Liver (tissue), 10 donors: ENCODE data around the gene SEZ6L. TPM values are rescaled to one million over a fixed set of nuclear protein-coding genes. Genes with fewer than 3 reads are reported as not detected.

Source experiments
- DNase-seq: peaks from one replicate; pipeline ENCODE4 v3.0.0-alpha.2; 2017; ENCODE audit warnings: low spot score
- H3K27ac ChIP-seq, 2 donors: one replicate each; pipeline ENCODE4 v1.7.0; 2013; ENCODE audit warnings: inconsistent platforms in 2 of 2, low read length in 2 of 2, control low read depth in 1 of 2, low read depth in 1 of 2, mild to moderate bottlenecking in 1 of 2
- H3K27me3 ChIP-seq, 4 donors: one replicate each; pipeline versions ENCODE4 v1.6.1 to v1.7.0; 2013; ENCODE audit warnings: low read length in 3 of 4, inconsistent platforms in 1 of 4, mild to moderate bottlenecking in 1 of 4, moderate library complexity in 1 of 4; ENCODE audit not compliant: control insufficient read depth in 4 of 4, insufficient read depth in 4 of 4
- H3K36me3 ChIP-seq, 4 donors: one replicate each; pipeline versions ENCODE4 v1.6.1 to v1.7.0; 2013; ENCODE audit warnings: low read length in 3 of 4, mild to moderate bottlenecking in 3 of 4, low read depth in 1 of 4, moderate library complexity in 1 of 4; ENCODE audit not compliant: control insufficient read depth in 4 of 4, insufficient read depth in 3 of 4
- H3K4me1 ChIP-seq, 4 donors: one replicate each; pipeline versions ENCODE4 v1.6.1 to v1.7.0; 2013; ENCODE audit warnings: low read length in 3 of 4, mild to moderate bottlenecking in 3 of 4, moderate library complexity in 1 of 4; ENCODE audit not compliant: control insufficient read depth in 4 of 4, insufficient read depth in 4 of 4
- H3K4me3 ChIP-seq, 3 donors: one replicate each; pipeline versions ENCODE4 v1.6.1 to v1.7.0; 2013; ENCODE audit warnings: low read length in 3 of 3, control low read depth in 1 of 3, low read depth in 1 of 3, mild to moderate bottlenecking in 1 of 3
- H3K9ac ChIP-seq, 2 donors: one replicate each; pipeline ENCODE4 v1.7.0; 2013; ENCODE audit warnings: low read length in 2 of 2, mild to moderate bottlenecking in 2 of 2, moderate library complexity in 2 of 2, control low read depth in 1 of 2, low read depth in 1 of 2
- H3K9me3 ChIP-seq, 4 donors: one replicate each; pipeline versions ENCODE4 v1.6.1 to v1.7.0; 2013; ENCODE audit warnings: low read length in 3 of 4; ENCODE audit not compliant: control insufficient read depth in 4 of 4
- FOXA2 ChIP-seq: IDR thresholded peaks from 2 replicates; pipeline ENCODE4 v1.6.1; 2016; ENCODE audit warnings: antibody characterized with exemption
- GABPA ChIP-seq, 2 donors: IDR thresholded peaks in 1 of 2; conservative IDR thresholded peaks in 1 of 2; 2 replicates each; pipeline ENCODE4 v1.6.1; 2016; ENCODE audit warnings: antibody characterized with exemption in 2 of 2, mild to moderate bottlenecking in 1 of 2, moderate library complexity in 1 of 2
- HNF4A ChIP-seq, 2 donors: conservative IDR thresholded peaks; 2 replicates each; pipeline ENCODE4 v1.6.1; 2016; ENCODE audit warnings: antibody characterized with exemption in 2 of 2, mild to moderate bottlenecking in 2 of 2
- NR2F2 ChIP-seq: IDR thresholded peaks from 2 replicates; pipeline ENCODE4 v1.6.1; 2016; ENCODE audit warnings: antibody characterized with exemption
- RXRA ChIP-seq, 2 donors: IDR thresholded peaks; 2 replicates each; pipeline ENCODE4 v1.6.1; 2017 to 2018; ENCODE audit warnings: antibody characterized with exemption in 2 of 2, mild to moderate bottlenecking in 1 of 2
- SP1 ChIP-seq: IDR thresholded peaks from 2 replicates; pipeline ENCODE4 v1.6.1; 2018; ENCODE audit warnings: antibody characterized with exemption, mild to moderate bottlenecking
- TAF1 ChIP-seq: conservative IDR thresholded peaks from 2 replicates; pipeline ENCODE4 v1.6.1; 2016; ENCODE audit warnings: antibody characterized with exemption, mild to moderate bottlenecking
- WGBS: extraction: QIAGEN DNeasy Blood & Tissue Kit; methylation state at CpG from one replicate; pipeline ENCODE4 v1.1.7; 2013; 5-methylcytosine and 5-hydroxymethylcytosine counted together
- polyA plus RNA-seq, 2 donors: library from polyadenylated mRNA; stranded (reverse) in 1 of 2; unstranded in 1 of 2; fragments of 200-250 nt in 1 of 2; fragments of >200 nt in 1 of 2; fragmentation: Nextera tagmentation in 1 of 2; extraction: Ambion mirVana in 1 of 2; gene quantifications; one replicate each; pipeline versions ENCODE4 v1.2.1 to v1.2.3, GENCODE V29; 2013 to 2015
- small RNA-seq: library from RNA; depleted of rRNA; stranded (forward); fragments of <200 nt; gene quantifications from one replicate; pipeline ENCODE3, GENCODE V24; 2014
- total RNA-seq, 2 donors: library from RNA; depleted of rRNA; stranded (reverse); fragments of >200 nt; gene quantifications; one replicate each; pipeline ENCODE4 v1.2.3, GENCODE V29; 2014
- TF ChIP-seq, protein P1 (sequence below): IDR thresholded peaks from 2 replicates; pipeline ENCODE4 v1.6.1; 2016; ENCODE audit warnings: antibody characterized with exemption, mild to moderate bottlenecking
- TF ChIP-seq, protein P2 (sequence below): IDR thresholded peaks from 2 replicates; pipeline ENCODE4 v1.6.1; 2016; ENCODE audit warnings: antibody characterized with exemption
- TF ChIP-seq, protein P3 (sequence below): IDR thresholded peaks from 2 replicates; pipeline ENCODE4 v1.6.1; 2016; ENCODE audit warnings: antibody characterized with exemption
- donor health status: healthy.
- donor health status: healthy.
- donor health status: healthy.
- donor health status: healthy.
- donor health status: healthy.

Gene SEZ6L
- total and polyA plus RNA-seq, 4 donors: under 0.01 to 0.70 (median 0.08) TPM; not detected in 1

DNA sequence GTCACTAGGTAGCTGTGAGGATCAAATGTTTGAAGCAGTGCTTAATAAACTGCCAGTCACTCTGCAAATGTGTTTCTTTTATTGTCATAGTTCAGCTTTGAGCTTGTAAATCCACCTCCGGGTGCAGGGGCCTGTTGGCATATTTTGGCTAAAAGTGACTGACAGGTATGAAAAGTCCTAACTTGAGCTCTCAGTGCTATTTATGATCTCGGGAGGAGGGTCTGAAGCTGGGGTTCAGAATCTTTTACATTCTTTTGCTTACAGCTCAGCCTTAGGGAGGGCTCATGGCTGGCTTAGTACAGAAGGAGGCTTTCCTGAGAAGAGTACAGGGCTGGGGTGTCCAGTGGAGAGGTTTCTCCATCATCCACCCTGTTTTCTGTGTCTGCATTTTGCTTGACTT, 261.3 kb downstream of the SEZ6L start (continued):
- TF ChIP-seq, protein P1, sequence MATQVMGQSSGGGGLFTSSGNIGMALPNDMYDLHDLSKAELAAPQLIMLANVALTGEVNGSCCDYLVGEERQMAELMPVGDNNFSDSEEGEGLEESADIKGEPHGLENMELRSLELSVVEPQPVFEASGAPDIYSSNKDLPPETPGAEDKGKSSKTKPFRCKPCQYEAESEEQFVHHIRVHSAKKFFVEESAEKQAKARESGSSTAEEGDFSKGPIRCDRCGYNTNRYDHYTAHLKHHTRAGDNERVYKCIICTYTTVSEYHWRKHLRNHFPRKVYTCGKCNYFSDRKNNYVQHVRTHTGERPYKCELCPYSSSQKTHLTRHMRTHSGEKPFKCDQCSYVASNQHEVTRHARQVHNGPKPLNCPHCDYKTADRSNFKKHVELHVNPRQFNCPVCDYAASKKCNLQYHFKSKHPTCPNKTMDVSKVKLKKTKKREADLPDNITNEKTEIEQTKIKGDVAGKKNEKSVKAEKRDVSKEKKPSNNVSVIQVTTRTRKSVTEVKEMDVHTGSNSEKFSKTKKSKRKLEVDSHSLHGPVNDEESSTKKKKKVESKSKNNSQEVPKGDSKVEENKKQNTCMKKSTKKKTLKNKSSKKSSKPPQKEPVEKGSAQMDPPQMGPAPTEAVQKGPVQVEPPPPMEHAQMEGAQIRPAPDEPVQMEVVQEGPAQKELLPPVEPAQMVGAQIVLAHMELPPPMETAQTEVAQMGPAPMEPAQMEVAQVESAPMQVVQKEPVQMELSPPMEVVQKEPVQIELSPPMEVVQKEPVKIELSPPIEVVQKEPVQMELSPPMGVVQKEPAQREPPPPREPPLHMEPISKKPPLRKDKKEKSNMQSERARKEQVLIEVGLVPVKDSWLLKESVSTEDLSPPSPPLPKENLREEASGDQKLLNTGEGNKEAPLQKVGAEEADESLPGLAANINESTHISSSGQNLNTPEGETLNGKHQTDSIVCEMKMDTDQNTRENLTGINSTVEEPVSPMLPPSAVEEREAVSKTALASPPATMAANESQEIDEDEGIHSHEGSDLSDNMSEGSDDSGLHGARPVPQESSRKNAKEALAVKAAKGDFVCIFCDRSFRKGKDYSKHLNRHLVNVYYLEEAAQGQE: no peak

DNA sequence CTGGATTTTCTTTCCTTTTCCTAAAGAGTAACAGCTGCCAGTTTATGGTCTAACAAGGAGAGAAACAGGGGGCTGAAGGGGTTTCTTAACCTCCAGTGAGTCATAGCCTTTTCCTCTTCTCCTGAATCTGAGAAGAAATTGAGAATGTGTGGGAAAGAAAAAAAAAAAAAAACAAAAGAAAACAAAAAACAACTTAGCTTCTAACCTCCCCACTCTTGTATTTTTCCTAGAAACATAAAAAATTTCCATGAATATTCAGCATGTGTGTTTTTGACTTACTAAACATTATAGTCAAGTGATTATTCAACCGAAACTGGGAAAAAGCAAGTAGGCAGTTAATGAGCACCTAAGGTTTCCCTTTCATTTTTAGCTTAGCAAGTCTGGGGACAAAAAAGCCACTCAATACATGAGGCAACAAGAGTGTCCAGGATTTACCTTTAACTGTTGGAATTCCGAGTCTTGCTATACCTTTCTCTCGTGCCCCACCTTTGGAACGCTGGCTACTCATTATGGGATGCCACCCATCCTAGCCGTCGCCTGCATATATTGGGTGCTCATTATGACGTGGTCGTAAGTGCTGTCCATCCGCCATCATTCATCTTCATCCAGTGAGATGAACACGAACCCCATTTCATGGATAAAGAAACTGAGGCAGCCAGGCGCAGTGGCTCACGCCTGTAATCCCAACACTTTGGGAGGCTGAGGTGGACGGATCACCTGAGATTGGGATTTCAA, 262.2 kb downstream of the SEZ6L start:
- DNase-seq: no peak
- H3K27ac ChIP-seq: no peak overlapping the region

DNA sequence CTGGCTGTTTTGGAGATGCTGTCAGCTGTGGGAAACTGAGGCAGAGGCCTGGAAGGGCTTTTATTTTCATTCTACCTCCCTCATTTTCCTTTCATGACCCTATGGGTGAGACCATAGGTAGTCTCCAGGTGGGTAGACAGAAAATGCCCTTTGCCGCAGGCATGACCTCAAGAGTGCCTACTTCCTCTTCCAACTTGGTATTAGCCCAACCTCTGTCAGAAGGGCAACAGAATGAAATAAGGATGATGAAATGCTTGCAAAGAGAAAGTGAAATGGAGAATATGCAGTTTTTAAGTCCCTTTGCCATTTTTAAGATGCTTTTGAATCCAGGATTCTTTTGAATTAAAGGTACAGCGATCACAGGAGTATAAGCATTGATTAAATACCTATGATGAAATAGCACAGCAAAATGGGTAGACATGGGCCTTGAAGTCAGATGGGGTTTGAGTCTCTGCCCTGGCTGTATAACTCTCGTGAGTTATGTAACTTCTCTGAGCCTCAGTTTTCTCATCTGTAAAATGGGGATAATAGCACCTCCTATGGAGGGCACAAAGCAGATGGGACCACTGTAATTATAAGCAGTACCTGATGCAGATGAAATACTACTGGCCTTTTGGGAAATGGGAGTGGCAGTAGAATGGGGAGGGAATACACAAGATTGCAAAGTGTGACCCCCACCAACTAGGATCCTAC, 263.5 kb downstream of the SEZ6L start:
- H3K9me3 ChIP-seq: no peaks in the 10 kb centered on the region
- no peak overlapping the region for H3K27ac ChIP-seq
- peaks cover 0 to 7% (median 2%) of the 10 kb centered on the region in 4 donors for H3K27me3 ChIP-seq
- no peak for DNase-seq
- TF ChIP-seq HNF4A (conservative IDR thresholded peaks at IDR 0.05) (no peak), FOXA2 (no peak), GABPA (IDR thresholded peaks at IDR 0.05 in 1 of 2, conservative IDR thresholded peaks at IDR 0.05 in 1 of 2) (no peak), SP1 (no peak), NR2F2 (no peak)
- TF ChIP-seq, protein P2, sequence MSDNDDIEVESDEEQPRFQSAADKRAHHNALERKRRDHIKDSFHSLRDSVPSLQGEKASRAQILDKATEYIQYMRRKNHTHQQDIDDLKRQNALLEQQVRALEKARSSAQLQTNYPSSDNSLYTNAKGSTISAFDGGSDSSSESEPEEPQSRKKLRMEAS: no peak
- TF ChIP-seq, protein P3, sequence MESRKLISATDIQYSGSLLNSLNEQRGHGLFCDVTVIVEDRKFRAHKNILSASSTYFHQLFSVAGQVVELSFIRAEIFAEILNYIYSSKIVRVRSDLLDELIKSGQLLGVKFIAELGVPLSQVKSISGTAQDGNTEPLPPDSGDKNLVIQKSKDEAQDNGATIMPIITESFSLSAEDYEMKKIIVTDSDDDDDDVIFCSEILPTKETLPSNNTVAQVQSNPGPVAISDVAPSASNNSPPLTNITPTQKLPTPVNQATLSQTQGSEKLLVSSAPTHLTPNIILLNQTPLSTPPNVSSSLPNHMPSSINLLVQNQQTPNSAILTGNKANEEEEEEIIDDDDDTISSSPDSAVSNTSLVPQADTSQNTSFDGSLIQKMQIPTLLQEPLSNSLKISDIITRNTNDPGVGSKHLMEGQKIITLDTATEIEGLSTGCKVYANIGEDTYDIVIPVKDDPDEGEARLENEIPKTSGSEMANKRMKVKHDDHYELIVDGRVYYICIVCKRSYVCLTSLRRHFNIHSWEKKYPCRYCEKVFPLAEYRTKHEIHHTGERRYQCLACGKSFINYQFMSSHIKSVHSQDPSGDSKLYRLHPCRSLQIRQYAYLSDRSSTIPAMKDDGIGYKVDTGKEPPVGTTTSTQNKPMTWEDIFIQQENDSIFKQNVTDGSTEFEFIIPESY: no peak
- peaks cover 1 to 7% (median 6%) of the 10 kb centered on the region in 4 donors for H3K4me1 ChIP-seq
- H3K9ac ChIP-seq: no peak overlapping the region
- H3K36me3 ChIP-seq: no peaks in the 10 kb centered on the region
- 72% methylated on average over 3 of the region's 3 CpGs for WGBS
- no peak overlapping the region for H3K4me3 ChIP-seq

More for the DNA sequence above, 262.2 kb downstream of the SEZ6L start:
- WGBS: 83% methylated on average over 13 of the region's 13 CpGs
- no peaks in the 10 kb centered on the region for H3K36me3 ChIP-seq
- TF ChIP-seq RXRA (IDR thresholded peaks at IDR 0.05) (no peak), TAF1 (no peak)
- peaks cover 1 to 7% (median 6%) of the 10 kb centered on the region in 4 donors for H3K4me1 ChIP-seq
- no peak overlapping the region for H3K4me3 ChIP-seq
- no peaks in the 10 kb centered on the region for H3K9me3 ChIP-seq
- no peak overlapping the region for H3K9ac ChIP-seq
- H3K27me3 ChIP-seq: peaks cover 0 to 7% (median 3%) of the 10 kb centered on the region in 4 donors

Small RNA genes within 50 kb of the gene (small RNA-seq; reads per million reads assigned to genes)
- not detected for gene RNA5SP495
